ENCODE measurements around the gene DDA1.

The DDA1 gene

GRCh38 chr19:17325133-17325532 is 15.8 kb downstream of the DDA1 start:
- no peak for TF ChIP-seq FOXP2 (optimal IDR thresholded peaks at IDR 0.05; ENCODE audit: borderline replicate concordance, extremely low read depth, extremely low read length, insufficient read depth)
- TF ChIP-seq TAF1 (IDR thresholded peaks at IDR 0.05; ENCODE audit: borderline replicate concordance, insufficient read depth, low read length): no peak
- TF ChIP-seq REST (IDR thresholded peaks at IDR 0.05; ENCODE audit: insufficient read depth in 1 of 2, low read depth in 2 of 2, low read length in 2 of 2): no peak
- no peak for TF ChIP-seq POLR2AphosphoS5 (IDR thresholded peaks at IDR 0.05; ENCODE audit: low read depth, low read length)
- TF ChIP-seq SIN3A (IDR thresholded peaks at IDR 0.05; ENCODE audit: borderline replicate concordance, insufficient read depth, low read length): no peak

GRCh38 chr19:17325881-17326594 is 16.7 kb downstream of the DDA1 start:
- TF ChIP-seq FOXP2 (optimal IDR thresholded peaks at IDR 0.05; ENCODE audit: borderline replicate concordance, extremely low read depth, extremely low read length, insufficient read depth) (no peak), TAF1 (IDR thresholded peaks at IDR 0.05; ENCODE audit: borderline replicate concordance, insufficient read depth, low read length) (no peak), SIN3A (IDR thresholded peaks at IDR 0.05; ENCODE audit: borderline replicate concordance, insufficient read depth, low read length) (no peak), REST (IDR thresholded peaks at IDR 0.05; ENCODE audit: insufficient read depth in 1 of 2, low read depth in 2 of 2, low read length in 2 of 2) (no peak), POLR2AphosphoS5 (IDR thresholded peaks at IDR 0.05; ENCODE audit: low read depth, low read length) (no peak)

GRCh38 chr19:17326595-17326966 is 17.2 kb downstream of the DDA1 start:
- TF ChIP-seq POLR2AphosphoS5 (IDR thresholded peaks at IDR 0.05; ENCODE audit: low read depth, low read length) (no peak), FOXP2 (optimal IDR thresholded peaks at IDR 0.05; ENCODE audit: borderline replicate concordance, extremely low read depth, extremely low read length, insufficient read depth) (no peak), SIN3A (IDR thresholded peaks at IDR 0.05; ENCODE audit: borderline replicate concordance, insufficient read depth, low read length) (no peak), TAF1 (IDR thresholded peaks at IDR 0.05; ENCODE audit: borderline replicate concordance, insufficient read depth, low read length) (no peak), REST (IDR thresholded peaks at IDR 0.05; ENCODE audit: insufficient read depth in 1 of 2, low read depth in 2 of 2, low read length in 2 of 2) (no peak)

- TF ChIP-seq TAF1 (IDR thresholded peaks at IDR 0.05; ENCODE audit: borderline replicate concordance, insufficient read depth, low read length) (no peak), REST (IDR thresholded peaks at IDR 0.05; ENCODE audit: insufficient read depth in 1 of 2, low read depth in 2 of 2, low read length in 2 of 2) (no peak), POLR2AphosphoS5 (IDR thresholded peaks at IDR 0.05; ENCODE audit: low read depth, low read length) (no peak), SIN3A (IDR thresholded peaks at IDR 0.05; ENCODE audit: borderline replicate concordance, insufficient read depth, low read length) (no peak), FOXP2 (optimal IDR thresholded peaks at IDR 0.05; ENCODE audit: borderline replicate concordance, extremely low read depth, extremely low read length, insufficient read depth) (no peak)
These were observed 17.8 kb downstream of the DDA1 start for GRCh38 chr19:17327068-17327653.

Data from PFSK-1 (cell line).